NCI-H1092 (cell line): ENCODE measurements around the gene TXN2.
A peak's percentile ranks its signal among the peaks of the same experiment; 100 is the strongest.
"Not testable (repeated sequence)": the region's sequence is repeated elsewhere in the genome, so short reads cannot be mapped to it uniquely, and the experiment has no call there.

Source experiments
- DNase-seq: peaks from one replicate; lab custom pipeline; 2025; lab: John Stamatoyannopoulos, UW

TXN2 gene

GRCh38 chr22:36481393-36482168, at the start of gene TXN2:
Gene TXN2 (minus strand): TSS chr22:36481640. CDS start chr22:36480837, 803 bp downstream.
- peak; percentile 97 for DNase-seq

- peak; percentile 99 for DNase-seq
These were observed 47.6 kb upstream of the TXN2 start, which contains the start of gene EIF3D for GRCh38 chr22:36528795-36529751. Gene EIF3D (minus strand): TSS chr22:36529166. CDS start chr22:36526121, 3,045 bp downstream.

- DNase-seq: no peak
These were observed 46.9 kb upstream of the TXN2 start for GRCh38 chr22:36528341-36528740.

- no peak for DNase-seq
These were observed 41.2 kb upstream of the TXN2 start for GRCh38 chr22:36522662-36523061.

GRCh38 chr22:36520423-36520822, 39.0 kb upstream of the TXN2 start:
- no peak for DNase-seq

- DNase-seq: not testable (repeated sequence)
These were observed 38.5 kb upstream of the TXN2 start for GRCh38 chr22:36519906-36520305.

- no peak for DNase-seq
These were observed 33.3 kb upstream of the TXN2 start for GRCh38 chr22:36514766-36515165.

- DNase-seq: no peak
These were observed 31.6 kb upstream of the TXN2 start for GRCh38 chr22:36512991-36513390.

GRCh38 chr22:36512333-36512732, 30.9 kb upstream of the TXN2 start:
- DNase-seq: no peak

- DNase-seq: no peak
These were observed 29.8 kb upstream of the TXN2 start for GRCh38 chr22:36510966-36511881.

- no peak for DNase-seq
These were observed 28.9 kb upstream of the TXN2 start for GRCh38 chr22:36510384-36510783.

- no peak for DNase-seq
These were observed 26.1 kb upstream of the TXN2 start for GRCh38 chr22:36507518-36508010.

- peak; percentile 89 for DNase-seq
These were observed 25.4 kb upstream of the TXN2 start, which contains the start of gene FOXRED2 for GRCh38 chr22:36506637-36507517. Gene FOXRED2 (minus strand): TSS chr22:36507040. CDS start chr22:36506422, 618 bp downstream.

- no peak for DNase-seq
These were observed 24.7 kb upstream of the TXN2 start for GRCh38 chr22:36505998-36506635.

- DNase-seq: no peak
These were observed 16.6 kb upstream of the TXN2 start for GRCh38 chr22:36497910-36498665.

- DNase-seq: no peak
These were observed 12.3 kb upstream of the TXN2 start for GRCh38 chr22:36493690-36494110.

- DNase-seq: no peak
These were observed 10.7 kb upstream of the TXN2 start for GRCh38 chr22:36492109-36492508.

- no peak for DNase-seq
These were observed 9.7 kb upstream of the TXN2 start for GRCh38 chr22:36491155-36491554.
